K562 (cell line): ENCODE results near the gene C1orf74. TPM values are rescaled to one million over a fixed set of nuclear protein-coding genes. Genes with fewer than 3 reads are reported as not detected.

Experiments
- ATF1 ChIP-seq, 2 experiments: fragments of 450-650 bp in 1 of 2; IDR thresholded peaks; 2 replicates each; pipeline ENCODE4 v1.6.1; 2016; ENCODE audit warnings: missing compliant biosample characterization in 1 of 2, missing genetic modification characterization in 1 of 2
- BDP1 ChIP-seq: IDR thresholded peaks from 3 replicates; pipeline ENCODE4 v1.6.1; 2011; ENCODE audit not compliant: insufficient read length, insufficient read depth
- ETV6 ChIP-seq, 3 experiments: fragments of 150-350 bp in 1 of 3; sonication (generic) in 1 of 3; formaldehyde crosslinking in 1 of 3; IDR thresholded peaks; 2 replicates each; pipeline versions ENCODE4 v1.6.1 to v1.8.0; 2014 to 2022; ENCODE audit warnings: borderline replicate concordance in 2 of 3, low read depth in 2 of 3, antibody characterized with exemption in 1 of 3, low read length in 1 of 3, mild to moderate bottlenecking in 1 of 3, missing genetic modification reagents in 1 of 3
- FOSL1 ChIP-seq: fragments of 200-800 bp; sonication (Bioruptor generic); conservative IDR thresholded peaks from 2 replicates; pipeline ENCODE4 v1.6.1; 2016; ENCODE audit warnings: missing genetic modification characterization, missing compliant biosample characterization
- FOXA3 ChIP-seq, 2 experiments: fragments of 450-650 bp in 1 of 2; sonication (generic) in 1 of 2; formaldehyde crosslinking; IDR thresholded peaks in 1 of 2; conservative IDR thresholded peaks in 1 of 2; 2 replicates each; pipeline versions ENCODE4 v1.4.0 to v1.8.0; 2020 to 2022; ENCODE audit warnings: mild to moderate bottlenecking in 2 of 2, missing genetic modification reagents in 1 of 2
- KDM4B ChIP-seq, 2 experiments: fragments of 450-650 bp in 1 of 2; sonication (generic) in 1 of 2; IDR thresholded peaks; 2 replicates each; pipeline ENCODE4 v1.6.1; 2016 to 2017; ENCODE audit warnings: borderline replicate concordance in 2 of 2, antibody characterized with exemption in 1 of 2, low read depth in 1 of 2, mild to moderate bottlenecking in 1 of 2
- MCM2 ChIP-seq: fragments of 450-650 bp; IDR thresholded peaks from 2 replicates; pipeline ENCODE4 v1.6.1; 2017; ENCODE audit warnings: low read depth, mild to moderate bottlenecking
- MECOM ChIP-seq: fragments of 250-450 bp; sonication (Bioruptor Pico); IDR thresholded peaks from 2 replicates; pipeline ENCODE4 v1.8.0; 2022; ENCODE audit warnings: inconsistent platforms
- SREBF2 ChIP-seq: sonication (generic); formaldehyde crosslinking; IDR thresholded peaks from 2 replicates; pipeline ENCODE4 v1.4.0; 2020; ENCODE audit warnings: mild to moderate bottlenecking, missing genetic modification reagents
- ZNF184 ChIP-seq: sonication (generic); formaldehyde crosslinking; IDR thresholded peaks from 2 replicates; pipeline ENCODE4 v1.5.0; 2020; ENCODE audit warnings: missing genetic modification reagents
- polyA plus RNA-seq, 8 experiments: library from polyadenylated mRNA; depleted of rRNA in 4 of 8; stranded (reverse) in 5 of 8; unstranded in 3 of 8; fragments of >200 nt; fragmentation: Nextera tagmentation in 2 of 8; fragmentation: Illumina TruSeq in 1 of 8; extraction: Ambion mirVana in 2 of 8; extraction: Trizol in 1 of 8; gene quantifications; 2 replicates each; pipeline versions ENCODE4 v1.2.1 to v1.2.3, GENCODE V29; 2011 to 2014; ENCODE audit warnings: inconsistent platforms in 1 of 8, missing spikeins in 1 of 8
- total RNA-seq, 7 experiments: library from RNA; depleted of rRNA in 6 of 7; stranded (reverse); fragments of >200 nt in 6 of 7; fragmentation: Illumina TruSeq in 2 of 7; extraction: Trizol in 2 of 7; gene quantifications; 2 replicates each; pipeline versions ENCODE4 v1.2.1 to v1.2.3, GENCODE V29; 2011 to 2021; ENCODE audit warnings: low replicate concordance in 1 of 7
- TF ChIP-seq, protein P1 (sequence below): sonication (generic); formaldehyde crosslinking; IDR thresholded peaks from 2 replicates; pipeline ENCODE4 v1.8.1; 2023; ENCODE audit warnings: mild to moderate bottlenecking, missing genetic modification reagents
- TF ChIP-seq, protein P2 (sequence below): fragments of 250-450 bp; sonication (Bioruptor Pico); IDR thresholded peaks from 2 replicates; pipeline ENCODE4 v1.5.0; 2021
- TF ChIP-seq, protein P3 (sequence below): fragments of 150-350 bp; conservative IDR thresholded peaks from 2 replicates; pipeline ENCODE4 v1.6.1; 2014; ENCODE audit warnings: low read length
- TF ChIP-seq, protein P4 (sequence below): fragments of 250-450 bp; sonication (Bioruptor Pico); IDR thresholded peaks from 2 replicates; pipeline ENCODE4 v1.8.0; 2021; ENCODE audit warnings: moderate library complexity, mild to moderate bottlenecking, inconsistent platforms
- TF ChIP-seq, protein P5 (sequence below): sonication (generic); formaldehyde crosslinking; IDR thresholded peaks from 2 replicates; pipeline ENCODE4 v1.8.1; 2023; ENCODE audit warnings: mild to moderate bottlenecking, missing genetic modification reagents

C1orf74 gene
- total and polyA plus RNA-seq, 9 of the 15 experiments (the other 6 are each of a cell fraction or from before 2014, with no cell fraction given), result 4.0 to 7.6 (median 5.7) TPM

DNA sequence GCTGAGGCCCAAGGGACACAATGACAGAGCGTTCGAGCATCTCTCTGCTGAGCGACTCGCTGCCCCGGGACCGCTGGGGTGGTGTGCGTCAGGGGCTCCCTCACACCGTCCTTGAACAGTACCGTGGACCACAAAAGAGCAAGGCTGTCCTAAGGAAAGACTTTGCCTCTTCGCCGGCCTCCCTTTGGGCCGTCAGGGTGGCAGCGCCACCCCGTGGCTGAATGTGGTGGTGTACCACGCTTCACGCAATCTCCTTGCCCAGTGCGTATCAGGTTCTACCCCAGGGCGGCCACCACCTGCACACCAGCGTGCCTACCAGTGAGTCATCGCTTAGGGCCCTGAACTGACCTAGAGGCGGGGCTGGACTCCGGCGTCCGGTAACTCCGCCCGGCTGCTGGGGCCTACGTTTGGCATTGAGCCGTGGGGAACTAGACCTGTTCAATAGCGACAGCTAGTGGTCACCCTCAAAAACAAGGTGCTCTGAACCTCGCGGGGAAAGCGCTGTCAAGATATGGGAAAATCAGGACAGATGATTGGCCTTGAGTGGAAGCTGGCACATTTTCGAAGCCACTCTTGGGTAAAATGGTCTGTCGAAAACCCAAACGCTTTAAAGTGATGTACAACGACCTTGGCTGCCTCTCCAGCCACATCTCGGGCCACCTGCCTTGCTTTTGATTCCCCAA is 36.6 kb downstream of the C1orf74 start (continued):
- no peak for TF ChIP-seq MECOM (CRISPR knock-in tag)
- TF ChIP-seq BDP1, result no peak
- TF ChIP-seq FOSL1 (tag), result peak; percentile 78
- no peak for TF ChIP-seq ZNF184
- TF ChIP-seq, protein P1, sequence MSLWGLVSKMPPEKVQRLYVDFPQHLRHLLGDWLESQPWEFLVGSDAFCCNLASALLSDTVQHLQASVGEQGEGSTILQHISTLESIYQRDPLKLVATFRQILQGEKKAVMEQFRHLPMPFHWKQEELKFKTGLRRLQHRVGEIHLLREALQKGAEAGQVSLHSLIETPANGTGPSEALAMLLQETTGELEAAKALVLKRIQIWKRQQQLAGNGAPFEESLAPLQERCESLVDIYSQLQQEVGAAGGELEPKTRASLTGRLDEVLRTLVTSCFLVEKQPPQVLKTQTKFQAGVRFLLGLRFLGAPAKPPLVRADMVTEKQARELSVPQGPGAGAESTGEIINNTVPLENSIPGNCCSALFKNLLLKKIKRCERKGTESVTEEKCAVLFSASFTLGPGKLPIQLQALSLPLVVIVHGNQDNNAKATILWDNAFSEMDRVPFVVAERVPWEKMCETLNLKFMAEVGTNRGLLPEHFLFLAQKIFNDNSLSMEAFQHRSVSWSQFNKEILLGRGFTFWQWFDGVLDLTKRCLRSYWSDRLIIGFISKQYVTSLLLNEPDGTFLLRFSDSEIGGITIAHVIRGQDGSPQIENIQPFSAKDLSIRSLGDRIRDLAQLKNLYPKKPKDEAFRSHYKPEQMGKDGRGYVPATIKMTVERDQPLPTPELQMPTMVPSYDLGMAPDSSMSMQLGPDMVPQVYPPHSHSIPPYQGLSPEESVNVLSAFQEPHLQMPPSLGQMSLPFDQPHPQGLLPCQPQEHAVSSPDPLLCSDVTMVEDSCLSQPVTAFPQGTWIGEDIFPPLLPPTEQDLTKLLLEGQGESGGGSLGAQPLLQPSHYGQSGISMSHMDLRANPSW (CRISPR knock-in tag), result 0 out of 2 replicates have a peak, but pooled peaks have one; percentile 90
- TF ChIP-seq, protein P2, sequence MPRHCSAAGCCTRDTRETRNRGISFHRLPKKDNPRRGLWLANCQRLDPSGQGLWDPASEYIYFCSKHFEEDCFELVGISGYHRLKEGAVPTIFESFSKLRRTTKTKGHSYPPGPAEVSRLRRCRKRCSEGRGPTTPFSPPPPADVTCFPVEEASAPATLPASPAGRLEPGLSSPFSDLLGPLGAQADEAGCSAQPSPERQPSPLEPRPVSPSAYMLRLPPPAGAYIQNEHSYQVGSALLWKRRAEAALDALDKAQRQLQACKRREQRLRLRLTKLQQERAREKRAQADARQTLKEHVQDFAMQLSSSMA (CRISPR knock-in tag), result no peak
- no peak for TF ChIP-seq MCM2
- TF ChIP-seq KDM4B (IDR thresholded peaks at IDR 0.05; ENCODE audit: borderline replicate concordance in 2 of 2, low read depth in 1 of 2), result 0 out of 4 replicates have a peak, but pooled peaks of 1 of the 2 experiments have one; percentile 49
- TF ChIP-seq SREBF2 (CRISPR knock-in tag), result no peak
- TF ChIP-seq, protein P3, sequence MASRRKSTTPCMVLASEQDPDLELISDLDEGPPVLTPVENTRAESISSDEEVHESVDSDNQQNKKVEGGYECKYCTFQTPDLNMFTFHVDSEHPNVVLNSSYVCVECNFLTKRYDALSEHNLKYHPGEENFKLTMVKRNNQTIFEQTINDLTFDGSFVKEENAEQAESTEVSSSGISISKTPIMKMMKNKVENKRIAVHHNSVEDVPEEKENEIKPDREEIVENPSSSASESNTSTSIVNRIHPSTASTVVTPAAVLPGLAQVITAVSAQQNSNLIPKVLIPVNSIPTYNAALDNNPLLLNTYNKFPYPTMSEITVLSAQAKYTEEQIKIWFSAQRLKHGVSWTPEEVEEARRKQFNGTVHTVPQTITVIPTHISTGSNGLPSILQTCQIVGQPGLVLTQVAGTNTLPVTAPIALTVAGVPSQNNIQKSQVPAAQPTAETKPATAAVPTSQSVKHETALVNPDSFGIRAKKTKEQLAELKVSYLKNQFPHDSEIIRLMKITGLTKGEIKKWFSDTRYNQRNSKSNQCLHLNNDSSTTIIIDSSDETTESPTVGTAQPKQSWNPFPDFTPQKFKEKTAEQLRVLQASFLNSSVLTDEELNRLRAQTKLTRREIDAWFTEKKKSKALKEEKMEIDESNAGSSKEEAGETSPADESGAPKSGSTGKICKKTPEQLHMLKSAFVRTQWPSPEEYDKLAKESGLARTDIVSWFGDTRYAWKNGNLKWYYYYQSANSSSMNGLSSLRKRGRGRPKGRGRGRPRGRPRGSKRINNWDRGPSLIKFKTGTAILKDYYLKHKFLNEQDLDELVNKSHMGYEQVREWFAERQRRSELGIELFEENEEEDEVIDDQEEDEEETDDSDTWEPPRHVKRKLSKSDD, result no peak
- no peak for TF ChIP-seq FOXA3 (CRISPR knock-in tag; conservative IDR thresholded peaks at IDR 0.05 in 1 of 2, IDR thresholded peaks at IDR 0.05 in 1 of 2)
- peak; percentile 28; the same call in 1 of the 2 replicates for TF ChIP-seq ATF1 (CRISPR knock-in tag; IDR thresholded peaks at IDR 0.05)
- peak; percentile 82 for TF ChIP-seq ATF1 (tag; IDR thresholded peaks at IDR 0.05)
- TF ChIP-seq, protein P4, sequence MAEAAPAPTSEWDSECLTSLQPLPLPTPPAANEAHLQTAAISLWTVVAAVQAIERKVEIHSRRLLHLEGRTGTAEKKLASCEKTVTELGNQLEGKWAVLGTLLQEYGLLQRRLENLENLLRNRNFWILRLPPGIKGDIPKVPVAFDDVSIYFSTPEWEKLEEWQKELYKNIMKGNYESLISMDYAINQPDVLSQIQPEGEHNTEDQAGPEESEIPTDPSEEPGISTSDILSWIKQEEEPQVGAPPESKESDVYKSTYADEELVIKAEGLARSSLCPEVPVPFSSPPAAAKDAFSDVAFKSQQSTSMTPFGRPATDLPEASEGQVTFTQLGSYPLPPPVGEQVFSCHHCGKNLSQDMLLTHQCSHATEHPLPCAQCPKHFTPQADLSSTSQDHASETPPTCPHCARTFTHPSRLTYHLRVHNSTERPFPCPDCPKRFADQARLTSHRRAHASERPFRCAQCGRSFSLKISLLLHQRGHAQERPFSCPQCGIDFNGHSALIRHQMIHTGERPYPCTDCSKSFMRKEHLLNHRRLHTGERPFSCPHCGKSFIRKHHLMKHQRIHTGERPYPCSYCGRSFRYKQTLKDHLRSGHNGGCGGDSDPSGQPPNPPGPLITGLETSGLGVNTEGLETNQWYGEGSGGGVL (CRISPR knock-in tag), result no peak
- TF ChIP-seq, protein P5, sequence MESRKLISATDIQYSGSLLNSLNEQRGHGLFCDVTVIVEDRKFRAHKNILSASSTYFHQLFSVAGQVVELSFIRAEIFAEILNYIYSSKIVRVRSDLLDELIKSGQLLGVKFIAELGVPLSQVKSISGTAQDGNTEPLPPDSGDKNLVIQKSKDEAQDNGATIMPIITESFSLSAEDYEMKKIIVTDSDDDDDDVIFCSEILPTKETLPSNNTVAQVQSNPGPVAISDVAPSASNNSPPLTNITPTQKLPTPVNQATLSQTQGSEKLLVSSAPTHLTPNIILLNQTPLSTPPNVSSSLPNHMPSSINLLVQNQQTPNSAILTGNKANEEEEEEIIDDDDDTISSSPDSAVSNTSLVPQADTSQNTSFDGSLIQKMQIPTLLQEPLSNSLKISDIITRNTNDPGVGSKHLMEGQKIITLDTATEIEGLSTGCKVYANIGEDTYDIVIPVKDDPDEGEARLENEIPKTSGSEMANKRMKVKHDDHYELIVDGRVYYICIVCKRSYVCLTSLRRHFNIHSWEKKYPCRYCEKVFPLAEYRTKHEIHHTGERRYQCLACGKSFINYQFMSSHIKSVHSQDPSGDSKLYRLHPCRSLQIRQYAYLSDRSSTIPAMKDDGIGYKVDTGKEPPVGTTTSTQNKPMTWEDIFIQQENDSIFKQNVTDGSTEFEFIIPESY, result 0 out of 2 replicates have a peak, but pooled peaks have one; percentile 52
- TF ChIP-seq ETV6 (IDR thresholded peaks at IDR 0.05; ENCODE audit: borderline replicate concordance in 1 of 2, low read depth in 2 of 2, low read length in 1 of 2), result no peak
- TF ChIP-seq ETV6 (CRISPR knock-in tag; IDR thresholded peaks at IDR 0.05; ENCODE audit: borderline replicate concordance), result no peak
